ENCODE data around the gene CCDC106.

DNA sequence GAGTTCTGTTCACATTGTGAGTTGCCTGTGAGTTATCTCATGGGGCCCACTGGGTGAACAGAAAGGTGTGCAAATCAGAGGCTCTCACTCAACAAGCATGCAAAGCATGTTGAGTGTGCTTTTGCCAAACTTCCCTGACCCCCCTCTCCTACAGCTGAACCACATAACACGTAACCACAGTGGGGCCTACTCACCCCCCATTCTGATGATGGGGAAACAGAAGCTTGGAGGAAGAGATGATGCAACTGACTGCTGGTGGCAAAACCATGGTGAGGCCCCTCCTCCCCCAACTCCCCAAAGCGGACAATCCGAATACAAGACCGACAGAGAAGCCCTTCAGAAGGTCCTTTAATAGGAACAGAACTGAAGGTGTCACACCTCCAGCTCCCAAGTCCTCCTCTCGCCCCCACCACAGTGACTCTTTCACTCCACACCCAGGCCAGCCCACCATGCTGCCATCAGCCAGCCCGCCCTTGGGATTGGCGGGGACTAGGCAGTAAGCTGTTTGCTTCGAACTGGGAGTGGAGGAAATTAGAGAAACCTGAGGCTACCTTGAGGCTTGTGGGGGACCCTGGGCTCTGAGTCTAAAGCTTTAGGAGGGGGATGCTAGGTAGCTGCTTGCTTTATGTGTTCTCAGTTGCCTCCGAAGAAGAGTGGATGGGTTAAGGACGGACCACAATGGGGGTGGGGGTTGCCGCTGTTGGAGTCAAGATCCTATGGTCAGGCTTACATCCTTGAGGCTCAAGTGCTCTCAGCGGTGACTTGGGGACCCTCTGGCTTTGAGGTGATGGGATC lies 27.4 kb upstream of the CCDC106 start:
- TF ChIP-seq, protein P1, sequence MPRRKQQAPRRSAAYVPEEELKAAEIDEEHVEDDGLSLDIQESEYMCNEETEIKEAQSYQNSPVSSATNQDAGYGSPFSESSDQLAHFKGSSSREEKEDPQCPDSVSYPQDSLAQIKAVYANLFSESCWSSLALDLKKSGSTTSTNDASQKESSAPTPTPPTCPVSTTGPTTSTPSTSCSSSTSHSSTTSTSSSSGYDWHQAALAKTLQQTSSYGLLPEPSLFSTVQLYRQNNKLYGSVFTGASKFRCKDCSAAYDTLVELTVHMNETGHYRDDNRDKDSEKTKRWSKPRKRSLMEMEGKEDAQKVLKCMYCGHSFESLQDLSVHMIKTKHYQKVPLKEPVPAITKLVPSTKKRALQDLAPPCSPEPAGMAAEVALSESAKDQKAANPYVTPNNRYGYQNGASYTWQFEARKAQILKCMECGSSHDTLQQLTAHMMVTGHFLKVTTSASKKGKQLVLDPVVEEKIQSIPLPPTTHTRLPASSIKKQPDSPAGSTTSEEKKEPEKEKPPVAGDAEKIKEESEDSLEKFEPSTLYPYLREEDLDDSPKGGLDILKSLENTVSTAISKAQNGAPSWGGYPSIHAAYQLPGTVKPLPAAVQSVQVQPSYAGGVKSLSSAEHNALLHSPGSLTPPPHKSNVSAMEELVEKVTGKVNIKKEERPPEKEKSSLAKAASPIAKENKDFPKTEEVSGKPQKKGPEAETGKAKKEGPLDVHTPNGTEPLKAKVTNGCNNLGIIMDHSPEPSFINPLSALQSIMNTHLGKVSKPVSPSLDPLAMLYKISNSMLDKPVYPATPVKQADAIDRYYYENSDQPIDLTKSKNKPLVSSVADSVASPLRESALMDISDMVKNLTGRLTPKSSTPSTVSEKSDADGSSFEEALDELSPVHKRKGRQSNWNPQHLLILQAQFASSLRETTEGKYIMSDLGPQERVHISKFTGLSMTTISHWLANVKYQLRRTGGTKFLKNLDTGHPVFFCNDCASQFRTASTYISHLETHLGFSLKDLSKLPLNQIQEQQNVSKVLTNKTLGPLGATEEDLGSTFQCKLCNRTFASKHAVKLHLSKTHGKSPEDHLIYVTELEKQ (tag by site-specific recombination; IDR thresholded peaks at IDR 0.05; ENCODE audit: borderline replicate concordance), result no peak
- TF ChIP-seq, protein P2, sequence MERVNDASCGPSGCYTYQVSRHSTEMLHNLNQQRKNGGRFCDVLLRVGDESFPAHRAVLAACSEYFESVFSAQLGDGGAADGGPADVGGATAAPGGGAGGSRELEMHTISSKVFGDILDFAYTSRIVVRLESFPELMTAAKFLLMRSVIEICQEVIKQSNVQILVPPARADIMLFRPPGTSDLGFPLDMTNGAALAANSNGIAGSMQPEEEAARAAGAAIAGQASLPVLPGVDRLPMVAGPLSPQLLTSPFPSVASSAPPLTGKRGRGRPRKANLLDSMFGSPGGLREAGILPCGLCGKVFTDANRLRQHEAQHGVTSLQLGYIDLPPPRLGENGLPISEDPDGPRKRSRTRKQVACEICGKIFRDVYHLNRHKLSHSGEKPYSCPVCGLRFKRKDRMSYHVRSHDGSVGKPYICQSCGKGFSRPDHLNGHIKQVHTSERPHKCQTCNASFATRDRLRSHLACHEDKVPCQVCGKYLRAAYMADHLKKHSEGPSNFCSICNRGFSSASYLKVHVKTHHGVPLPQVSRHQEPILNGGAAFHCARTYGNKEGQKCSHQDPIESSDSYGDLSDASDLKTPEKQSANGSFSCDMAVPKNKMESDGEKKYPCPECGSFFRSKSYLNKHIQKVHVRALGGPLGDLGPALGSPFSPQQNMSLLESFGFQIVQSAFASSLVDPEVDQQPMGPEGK (tag by site-specific recombination; IDR thresholded peaks at IDR 0.05), result no peak
- TF ChIP-seq, protein P3, sequence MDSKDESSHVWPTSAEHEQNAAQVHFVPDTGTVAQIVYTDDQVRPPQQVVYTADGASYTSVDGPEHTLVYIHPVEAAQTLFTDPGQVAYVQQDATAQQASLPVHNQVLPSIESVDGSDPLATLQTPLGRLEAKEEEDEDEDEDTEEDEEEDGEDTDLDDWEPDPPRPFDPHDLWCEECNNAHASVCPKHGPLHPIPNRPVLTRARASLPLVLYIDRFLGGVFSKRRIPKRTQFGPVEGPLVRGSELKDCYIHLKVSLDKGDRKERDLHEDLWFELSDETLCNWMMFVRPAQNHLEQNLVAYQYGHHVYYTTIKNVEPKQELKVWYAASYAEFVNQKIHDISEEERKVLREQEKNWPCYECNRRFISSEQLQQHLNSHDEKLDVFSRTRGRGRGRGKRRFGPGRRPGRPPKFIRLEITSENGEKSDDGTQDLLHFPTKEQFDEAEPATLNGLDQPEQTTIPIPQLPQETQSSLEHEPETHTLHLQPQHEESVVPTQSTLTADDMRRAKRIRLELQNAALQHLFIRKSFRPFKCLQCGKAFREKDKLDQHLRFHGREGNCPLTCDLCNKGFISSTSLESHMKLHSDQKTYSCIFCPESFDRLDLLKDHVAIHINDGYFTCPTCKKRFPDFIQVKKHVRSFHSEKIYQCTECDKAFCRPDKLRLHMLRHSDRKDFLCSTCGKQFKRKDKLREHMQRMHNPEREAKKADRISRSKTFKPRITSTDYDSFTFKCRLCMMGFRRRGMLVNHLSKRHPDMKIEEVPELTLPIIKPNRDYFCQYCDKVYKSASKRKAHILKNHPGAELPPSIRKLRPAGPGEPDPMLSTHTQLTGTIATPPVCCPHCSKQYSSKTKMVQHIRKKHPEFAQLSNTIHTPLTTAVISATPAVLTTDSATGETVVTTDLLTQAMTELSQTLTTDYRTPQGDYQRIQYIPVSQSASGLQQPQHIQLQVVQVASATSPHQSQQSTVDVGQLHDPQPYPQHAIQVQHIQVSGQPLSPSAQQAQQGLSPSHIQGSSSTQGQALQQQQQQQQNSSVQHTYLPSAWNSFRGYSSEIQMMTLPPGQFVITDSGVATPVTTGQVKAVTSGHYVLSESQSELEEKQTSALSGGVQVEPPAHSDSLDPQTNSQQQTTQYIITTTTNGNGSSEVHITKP (tag by site-specific recombination; IDR thresholded peaks at IDR 0.05), result no peak
- TF ChIP-seq ZNF530 (tag by site-specific recombination; IDR thresholded peaks at IDR 0.05; ENCODE audit: low read depth), result no peak
- no peak for TF ChIP-seq SP7 (tag by site-specific recombination; IDR thresholded peaks at IDR 0.05)
- TF ChIP-seq, protein P4, sequence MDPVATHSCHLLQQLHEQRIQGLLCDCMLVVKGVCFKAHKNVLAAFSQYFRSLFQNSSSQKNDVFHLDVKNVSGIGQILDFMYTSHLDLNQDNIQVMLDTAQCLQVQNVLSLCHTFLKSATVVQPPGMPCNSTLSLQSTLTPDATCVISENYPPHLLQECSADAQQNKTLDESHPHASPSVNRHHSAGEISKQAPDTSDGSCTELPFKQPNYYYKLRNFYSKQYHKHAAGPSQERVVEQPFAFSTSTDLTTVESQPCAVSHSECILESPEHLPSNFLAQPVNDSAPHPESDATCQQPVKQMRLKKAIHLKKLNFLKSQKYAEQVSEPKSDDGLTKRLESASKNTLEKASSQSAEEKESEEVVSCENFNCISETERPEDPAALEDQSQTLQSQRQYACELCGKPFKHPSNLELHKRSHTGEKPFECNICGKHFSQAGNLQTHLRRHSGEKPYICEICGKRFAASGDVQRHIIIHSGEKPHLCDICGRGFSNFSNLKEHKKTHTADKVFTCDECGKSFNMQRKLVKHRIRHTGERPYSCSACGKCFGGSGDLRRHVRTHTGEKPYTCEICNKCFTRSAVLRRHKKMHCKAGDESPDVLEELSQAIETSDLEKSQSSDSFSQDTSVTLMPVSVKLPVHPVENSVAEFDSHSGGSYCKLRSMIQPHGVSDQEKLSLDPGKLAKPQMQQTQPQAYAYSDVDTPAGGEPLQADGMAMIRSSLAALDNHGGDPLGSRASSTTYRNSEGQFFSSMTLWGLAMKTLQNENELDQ (tag by site-specific recombination; IDR thresholded peaks at IDR 0.05; ENCODE audit: low read depth), result no peak
- TF ChIP-seq, protein P5, sequence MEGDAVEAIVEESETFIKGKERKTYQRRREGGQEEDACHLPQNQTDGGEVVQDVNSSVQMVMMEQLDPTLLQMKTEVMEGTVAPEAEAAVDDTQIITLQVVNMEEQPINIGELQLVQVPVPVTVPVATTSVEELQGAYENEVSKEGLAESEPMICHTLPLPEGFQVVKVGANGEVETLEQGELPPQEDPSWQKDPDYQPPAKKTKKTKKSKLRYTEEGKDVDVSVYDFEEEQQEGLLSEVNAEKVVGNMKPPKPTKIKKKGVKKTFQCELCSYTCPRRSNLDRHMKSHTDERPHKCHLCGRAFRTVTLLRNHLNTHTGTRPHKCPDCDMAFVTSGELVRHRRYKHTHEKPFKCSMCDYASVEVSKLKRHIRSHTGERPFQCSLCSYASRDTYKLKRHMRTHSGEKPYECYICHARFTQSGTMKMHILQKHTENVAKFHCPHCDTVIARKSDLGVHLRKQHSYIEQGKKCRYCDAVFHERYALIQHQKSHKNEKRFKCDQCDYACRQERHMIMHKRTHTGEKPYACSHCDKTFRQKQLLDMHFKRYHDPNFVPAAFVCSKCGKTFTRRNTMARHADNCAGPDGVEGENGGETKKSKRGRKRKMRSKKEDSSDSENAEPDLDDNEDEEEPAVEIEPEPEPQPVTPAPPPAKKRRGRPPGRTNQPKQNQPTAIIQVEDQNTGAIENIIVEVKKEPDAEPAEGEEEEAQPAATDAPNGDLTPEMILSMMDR (tag by site-specific recombination; IDR thresholded peaks at IDR 0.05), result no peak
- no peak for TF ChIP-seq BCL11A (tag by site-specific recombination; IDR thresholded peaks at IDR 0.05; ENCODE audit: low read depth)
- TF ChIP-seq, protein P6, sequence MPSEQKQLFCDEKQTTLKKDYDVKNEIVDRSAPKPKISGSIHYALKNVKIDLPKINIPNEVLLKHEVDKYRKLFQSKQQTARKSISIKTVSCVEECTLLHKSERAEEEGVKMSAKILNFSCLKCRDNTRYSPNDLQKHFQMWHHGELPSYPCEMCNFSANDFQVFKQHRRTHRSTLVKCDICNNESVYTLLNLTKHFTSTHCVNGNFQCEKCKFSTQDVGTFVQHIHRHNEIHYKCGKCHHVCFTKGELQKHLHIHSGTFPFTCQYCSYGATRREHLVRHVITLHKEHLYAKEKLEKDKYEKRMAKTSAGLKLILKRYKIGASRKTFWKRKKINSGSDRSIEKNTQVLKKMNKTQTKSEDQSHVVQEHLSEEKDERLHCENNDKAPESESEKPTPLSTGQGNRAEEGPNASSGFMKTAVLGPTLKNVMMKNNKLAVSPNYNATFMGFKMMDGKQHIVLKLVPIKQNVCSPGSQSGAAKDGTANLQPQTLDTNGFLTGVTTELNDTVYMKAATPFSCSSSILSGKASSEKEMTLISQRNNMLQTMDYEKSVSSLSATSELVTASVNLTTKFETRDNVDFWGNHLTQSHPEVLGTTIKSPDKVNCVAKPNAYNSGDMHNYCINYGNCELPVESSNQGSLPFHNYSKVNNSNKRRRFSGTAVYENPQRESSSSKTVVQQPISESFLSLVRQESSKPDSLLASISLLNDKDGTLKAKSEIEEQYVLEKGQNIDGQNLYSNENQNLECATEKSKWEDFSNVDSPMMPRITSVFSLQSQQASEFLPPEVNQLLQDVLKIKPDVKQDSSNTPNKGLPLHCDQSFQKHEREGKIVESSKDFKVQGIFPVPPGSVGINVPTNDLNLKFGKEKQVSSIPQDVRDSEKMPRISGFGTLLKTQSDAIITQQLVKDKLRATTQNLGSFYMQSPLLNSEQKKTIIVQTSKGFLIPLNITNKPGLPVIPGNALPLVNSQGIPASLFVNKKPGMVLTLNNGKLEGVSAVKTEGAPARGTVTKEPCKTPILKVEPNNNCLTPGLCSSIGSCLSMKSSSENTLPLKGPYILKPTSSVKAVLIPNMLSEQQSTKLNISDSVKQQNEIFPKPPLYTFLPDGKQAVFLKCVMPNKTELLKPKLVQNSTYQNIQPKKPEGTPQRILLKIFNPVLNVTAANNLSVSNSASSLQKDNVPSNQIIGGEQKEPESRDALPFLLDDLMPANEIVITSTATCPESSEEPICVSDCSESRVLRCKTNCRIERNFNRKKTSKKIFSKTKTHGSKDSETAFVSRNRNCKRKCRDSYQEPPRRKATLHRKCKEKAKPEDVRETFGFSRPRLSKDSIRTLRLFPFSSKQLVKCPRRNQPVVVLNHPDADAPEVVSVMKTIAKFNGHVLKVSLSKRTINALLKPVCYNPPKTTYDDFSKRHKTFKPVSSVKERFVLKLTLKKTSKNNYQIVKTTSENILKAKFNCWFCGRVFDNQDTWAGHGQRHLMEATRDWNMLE (tag by site-specific recombination; conservative IDR thresholded peaks at IDR 0.05; ENCODE audit: low read depth), result no peak
- no peak for TF ChIP-seq ZNF423 (tag by site-specific recombination; IDR thresholded peaks at IDR 0.05)
